Effector CD8-positive, alpha-beta T cell (primary cell): ENCODE measurements around the gene ADGRD2.

Experiments
- DNase-seq: peaks from one replicate; lab custom pipeline; 2025; lab: John Stamatoyannopoulos, UW

The ADGRD2 gene

DNA sequence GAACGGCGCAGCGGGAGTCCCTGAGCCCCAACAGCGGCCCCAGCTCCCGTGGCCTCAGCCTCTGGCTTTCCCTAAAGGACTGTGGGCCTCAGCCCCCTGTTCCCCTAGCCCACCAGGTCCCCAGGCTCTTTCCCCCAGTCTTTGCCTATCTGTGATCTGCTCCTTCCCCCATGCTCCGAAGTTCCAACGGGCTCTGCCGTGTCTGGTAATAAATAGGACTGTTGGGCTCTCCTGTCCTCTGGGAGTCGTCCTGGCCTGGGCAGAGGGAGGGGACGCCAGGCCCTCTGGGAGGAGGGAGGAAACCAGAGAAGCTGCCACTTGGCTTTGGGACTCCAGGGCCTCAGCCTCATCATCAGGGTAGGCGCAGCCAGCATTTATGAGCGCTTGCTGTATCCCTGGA lies 28.1 kb downstream of the ADGRD2 start:
- no peak for DNase-seq

DNA sequence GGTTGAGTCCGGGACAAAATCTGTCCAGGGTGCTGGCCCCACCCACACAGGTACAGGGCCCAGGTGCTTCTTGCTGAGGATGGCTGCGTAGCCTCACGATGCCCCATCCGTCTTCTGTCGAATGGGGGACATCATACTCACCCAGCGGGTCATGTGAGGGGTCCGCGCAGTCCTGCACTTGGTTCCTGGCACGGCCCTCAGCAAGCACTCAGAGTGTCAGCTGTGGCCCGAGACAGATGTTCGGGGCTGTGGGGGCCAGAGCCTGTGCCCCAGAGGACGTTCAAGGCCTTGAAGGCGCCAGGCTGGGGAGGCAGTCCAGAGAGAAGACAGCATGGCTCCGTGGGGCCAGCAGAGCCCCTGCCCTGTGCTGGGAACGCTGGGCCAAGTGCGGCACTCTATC lies 29.1 kb downstream of the ADGRD2 start:
- DNase-seq: no peak

DNA sequence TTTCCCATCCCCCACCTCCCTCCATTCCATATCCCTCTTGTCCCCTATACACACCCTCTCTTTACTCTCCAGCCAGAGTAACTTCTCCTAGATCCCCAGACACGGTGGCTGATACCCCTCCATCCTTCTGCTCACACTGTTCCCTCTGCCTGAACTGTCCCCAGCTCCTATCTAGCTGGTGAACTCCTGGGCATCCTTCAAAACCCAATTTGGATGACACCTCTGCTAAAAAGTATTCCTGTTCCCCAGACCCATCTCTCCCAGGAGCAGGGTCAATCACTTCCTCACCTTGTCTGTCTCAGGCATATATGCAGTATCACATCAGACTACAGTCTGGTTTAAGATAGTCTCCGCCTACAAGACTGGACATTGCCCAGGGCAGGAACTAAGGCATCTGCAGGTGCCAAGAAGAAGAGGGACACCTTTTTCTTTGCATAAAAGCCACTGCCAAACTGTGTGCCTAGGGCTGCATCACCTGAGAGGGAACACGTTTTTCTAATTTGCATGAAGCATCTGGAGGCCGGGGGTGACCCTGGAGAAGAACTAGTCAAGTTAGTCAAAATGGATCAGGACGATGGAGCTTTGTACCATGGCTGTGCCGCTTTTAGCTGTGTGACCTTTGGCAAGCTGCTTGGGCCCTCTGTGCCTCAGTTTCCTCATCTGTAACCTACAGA lies 29.8 kb downstream of the ADGRD2 start:
- DNase-seq: no peak

DNA sequence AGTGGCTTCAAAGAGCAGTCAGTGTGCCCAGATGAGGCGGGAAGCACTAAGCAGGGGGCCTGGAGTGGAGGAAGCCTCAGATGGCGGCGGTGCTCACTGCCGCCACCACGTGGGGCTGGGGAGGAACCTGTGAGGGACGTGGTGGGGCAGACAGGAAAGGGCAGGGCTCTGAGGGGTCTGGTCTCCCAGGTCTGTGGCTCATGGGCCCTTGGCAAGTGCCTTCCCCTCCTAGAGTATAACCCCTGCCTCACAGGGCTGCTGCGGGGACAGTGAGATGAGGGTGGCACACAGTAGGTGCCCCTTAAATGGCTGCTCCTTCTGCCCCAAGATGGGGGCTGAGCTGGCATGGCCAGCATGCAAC lies 30.4 kb downstream of the ADGRD2 start:
- DNase-seq: no peak

DNA sequence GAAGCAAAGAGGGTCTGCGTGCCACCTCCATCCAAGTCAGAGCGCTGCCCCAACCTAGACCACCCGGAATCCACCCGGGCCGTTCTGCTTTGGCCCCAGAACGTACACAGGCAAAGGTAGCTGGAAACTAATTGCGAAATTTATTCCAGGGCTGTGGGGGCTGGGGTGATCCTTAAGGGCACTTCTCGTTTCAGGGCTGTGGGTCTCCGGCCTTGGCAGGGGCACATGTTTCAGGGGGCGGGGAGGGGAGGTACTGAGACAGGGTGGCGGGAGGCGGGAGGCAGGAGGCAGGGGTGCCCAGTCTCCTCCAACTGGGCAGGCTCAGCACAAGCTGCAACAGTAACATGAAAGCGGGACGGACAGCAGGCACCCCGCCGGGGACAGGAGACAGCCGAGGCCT lies 30.9 kb downstream of the ADGRD2 start:
- no peak for DNase-seq

DNA sequence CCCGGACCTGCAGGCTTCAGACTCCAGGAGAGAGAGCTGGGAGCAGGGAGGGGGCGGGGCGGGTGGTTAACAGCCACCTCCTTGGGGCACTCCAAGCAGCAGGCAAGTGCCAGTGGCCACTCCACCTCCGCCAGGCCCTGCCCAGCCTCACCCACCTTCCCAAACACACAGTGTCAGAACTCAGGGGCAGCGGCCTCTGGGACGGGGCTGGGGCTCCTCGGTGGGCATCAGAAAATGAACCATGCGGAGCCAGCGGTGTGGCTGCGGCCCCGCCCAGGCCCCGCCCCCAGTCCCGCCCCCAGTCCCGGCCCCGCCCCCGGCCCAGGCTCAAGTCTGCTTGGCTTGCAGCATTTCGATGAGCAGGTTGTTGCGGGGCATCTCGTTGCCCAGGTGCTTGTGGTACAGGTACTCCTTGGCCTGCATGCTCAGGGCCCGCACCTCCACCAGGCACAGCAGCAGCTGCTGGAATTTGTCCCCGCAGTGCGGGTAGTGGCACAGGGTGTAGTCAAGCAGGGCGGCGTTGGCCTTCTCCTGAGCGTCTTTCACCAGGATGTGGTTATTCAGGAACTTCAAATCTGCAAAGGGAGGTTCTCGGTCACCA lies 32.3 kb downstream of the ADGRD2 start:
- no peak for DNase-seq

DNA sequence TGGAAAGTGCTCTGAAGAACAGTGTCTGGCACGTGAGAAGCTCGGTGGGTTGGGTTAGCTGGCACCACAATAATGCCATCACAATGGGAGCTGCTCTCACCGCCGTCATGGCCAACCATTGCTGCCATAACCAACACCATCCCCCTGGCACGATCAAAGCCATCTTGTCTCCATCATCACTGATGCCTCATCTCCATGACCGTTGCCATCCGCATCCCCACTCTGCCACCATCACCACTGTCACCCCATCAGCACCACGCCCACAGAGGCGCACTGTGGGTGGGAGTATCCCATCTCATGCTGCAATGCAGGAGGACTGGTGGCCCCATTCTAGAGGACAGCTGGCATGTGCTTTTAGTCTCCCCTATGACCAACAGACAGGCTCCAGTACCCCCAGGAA lies 33.2 kb downstream of the ADGRD2 start:
- no peak for DNase-seq

DNA sequence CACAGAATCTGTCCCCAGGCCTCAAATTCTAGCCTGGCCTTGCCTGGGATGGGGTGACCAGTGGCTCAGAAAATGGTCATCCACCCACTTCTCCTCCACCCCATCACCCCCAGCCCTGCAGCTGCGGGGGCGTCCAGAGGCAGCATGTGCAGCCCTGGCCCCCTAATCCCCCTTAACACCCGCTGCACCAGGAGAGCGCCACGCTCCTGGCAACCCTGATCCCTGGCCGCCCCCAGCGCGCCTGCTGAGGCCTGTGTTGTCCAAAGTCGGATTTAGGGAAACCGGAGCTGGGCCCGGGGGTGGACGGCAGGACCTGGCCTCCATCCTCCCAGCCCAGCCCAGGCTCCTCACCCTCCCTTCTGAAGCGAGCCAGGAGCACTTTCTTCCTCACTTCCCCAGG lies 35.0 kb downstream of the ADGRD2 start:
- no peak for DNase-seq

DNA sequence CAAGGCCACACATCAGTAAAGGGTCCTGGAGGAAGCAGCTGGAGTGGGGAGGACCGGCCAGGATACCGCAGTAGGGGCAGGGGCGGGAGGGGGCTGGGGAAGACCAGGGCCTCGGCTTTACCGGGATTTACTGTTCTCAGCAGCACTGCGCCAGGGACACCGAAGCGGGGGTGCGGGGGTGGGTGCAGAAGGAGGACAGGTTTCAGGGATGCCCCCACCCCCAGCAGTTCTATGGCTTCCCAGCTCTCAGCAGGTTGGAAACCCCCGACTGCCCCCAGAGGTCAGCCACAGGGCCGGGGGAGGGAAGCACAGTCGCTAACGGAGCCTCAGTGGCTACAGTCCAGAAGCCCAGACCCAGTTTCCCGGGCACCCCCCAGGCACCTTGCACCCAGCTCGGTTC lies 35.7 kb downstream of the ADGRD2 start:
- DNase-seq: no peak

DNA sequence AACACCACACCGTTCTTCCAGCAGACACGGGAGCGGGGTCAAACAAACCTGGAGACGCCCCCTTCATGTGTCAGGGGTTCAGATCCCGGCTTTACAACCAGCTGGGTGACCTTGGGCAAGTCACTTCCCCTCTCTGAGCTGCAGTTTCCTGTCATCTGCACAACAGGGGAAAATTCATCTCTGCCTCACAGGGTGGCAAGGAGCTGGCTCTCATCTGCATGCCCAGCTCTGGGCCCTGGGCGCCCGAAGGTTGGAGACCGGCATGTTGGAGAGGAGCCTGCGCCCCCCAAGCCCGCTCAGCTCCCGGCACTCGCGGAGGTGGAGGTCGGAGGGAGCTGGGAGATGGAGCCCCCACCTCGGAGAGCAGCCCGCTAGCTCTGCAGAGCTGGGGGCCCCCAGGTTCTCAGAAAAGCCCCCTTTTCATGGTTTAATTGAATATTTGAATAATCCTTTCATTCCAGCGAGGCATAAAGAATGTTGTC lies 36.6 kb downstream of the ADGRD2 start:
- no peak for DNase-seq

DNA sequence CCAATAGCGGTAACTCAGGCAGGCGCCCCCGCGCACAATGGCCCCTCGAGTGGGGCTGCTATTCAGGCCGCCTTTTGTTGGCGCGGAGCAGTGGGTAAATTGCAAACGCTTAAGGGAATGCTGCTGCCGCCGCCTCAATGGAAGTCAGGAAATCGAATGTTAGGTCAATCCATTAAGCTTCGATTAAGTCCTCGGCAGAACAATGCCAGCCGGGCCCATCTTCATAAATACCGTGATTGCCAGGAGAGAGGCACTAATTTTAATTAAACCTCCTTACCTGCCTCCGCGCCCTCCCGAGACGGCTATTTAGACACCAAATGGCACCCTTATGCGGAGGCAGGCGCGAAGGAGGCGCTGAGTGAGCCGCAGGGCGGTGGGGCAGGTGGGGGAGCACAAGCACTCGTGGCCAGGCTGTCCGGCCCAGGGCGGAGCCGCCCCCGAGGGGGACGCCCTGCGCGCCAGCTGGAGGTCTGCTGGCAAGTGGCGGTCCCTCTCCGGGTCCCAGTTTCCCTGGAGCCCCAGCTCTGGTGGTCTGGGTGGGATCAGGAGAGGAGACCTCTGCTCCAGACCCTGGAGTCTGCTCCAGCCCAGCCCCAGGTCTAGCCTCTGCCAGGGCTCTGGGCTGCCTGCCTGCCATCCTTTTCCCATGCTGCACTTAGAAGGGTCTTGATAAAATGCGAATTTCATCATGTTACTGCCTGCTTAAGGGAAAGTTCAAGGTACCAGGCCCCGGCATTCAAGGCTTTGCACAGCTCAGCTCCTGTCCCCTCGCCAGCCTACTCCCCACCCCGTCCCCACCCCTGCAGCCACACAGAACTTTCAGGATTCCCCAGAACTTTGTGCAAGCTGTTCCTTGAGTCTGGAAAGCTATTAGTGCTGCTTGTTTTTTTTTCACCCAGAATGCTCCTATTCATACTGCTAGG lies 37.3 kb downstream of the ADGRD2 start:
- no peak for DNase-seq

DNA sequence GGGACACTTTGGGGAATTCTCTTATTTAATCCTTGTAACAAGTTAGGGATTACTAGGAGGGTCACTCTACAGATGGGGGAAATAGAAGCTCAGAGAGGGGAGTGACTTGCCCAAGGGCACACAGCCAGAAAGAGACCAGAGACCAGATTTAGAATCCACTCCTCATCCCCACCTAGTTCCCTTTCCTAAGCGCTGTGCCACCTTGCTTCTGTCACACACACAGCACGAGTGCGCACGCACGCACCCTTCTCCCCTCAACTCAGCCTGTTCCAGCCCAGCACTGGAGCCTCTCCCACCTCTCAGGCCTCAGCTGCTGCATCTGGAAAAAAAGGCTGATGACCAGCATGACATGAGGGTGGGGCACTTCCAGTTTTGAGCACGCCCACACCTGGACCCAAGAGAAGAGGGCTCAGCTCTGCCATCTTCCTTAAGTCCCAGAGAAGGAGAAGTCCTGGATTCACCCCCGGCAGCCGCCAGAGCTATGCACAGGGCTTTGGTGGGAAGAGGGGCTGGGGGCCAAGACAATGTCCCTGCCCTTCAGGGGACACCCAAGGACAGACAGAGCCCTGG lies 38.5 kb downstream of the ADGRD2 start:
- no peak for DNase-seq

DNA sequence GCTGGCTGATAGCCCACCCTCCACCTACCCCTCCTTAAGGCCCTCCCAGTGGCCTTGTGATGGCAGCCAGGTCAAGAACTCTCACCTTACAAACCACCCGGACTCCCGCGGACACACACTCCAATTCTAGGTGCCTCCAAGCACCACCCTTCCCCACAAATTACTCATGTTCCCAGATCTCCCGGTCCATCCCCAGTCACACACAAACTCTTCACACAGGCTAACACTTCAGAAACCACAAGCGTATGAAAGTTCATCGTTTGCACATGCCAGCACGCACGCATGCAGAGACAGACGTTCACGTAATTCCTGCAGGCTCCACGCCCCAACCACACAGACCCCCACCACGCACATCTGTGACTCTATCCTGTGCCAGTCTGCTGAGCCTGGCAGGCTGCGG lies 39.0 kb downstream of the ADGRD2 start:
- no peak for DNase-seq

DNA sequence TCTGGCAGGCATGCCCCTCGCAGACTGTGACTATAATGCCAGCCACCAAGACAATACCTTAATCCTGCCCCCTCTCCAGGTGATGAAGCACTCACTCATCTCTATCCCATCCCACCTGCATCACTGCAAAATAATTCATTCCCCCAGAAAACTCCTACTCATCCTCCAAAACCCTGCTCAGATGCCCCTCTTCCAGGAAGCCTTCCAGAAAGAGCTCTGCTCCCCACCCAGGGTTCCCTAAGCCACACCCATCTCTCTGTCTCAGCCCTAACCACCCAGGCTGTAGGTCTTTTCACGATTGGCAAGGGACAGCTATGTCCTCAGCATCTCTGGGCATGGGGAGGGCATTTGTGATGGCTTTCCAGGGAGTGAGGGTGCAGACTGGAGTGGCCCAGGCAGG lies 39.8 kb downstream of the ADGRD2 start:
- DNase-seq: no peak

DNA sequence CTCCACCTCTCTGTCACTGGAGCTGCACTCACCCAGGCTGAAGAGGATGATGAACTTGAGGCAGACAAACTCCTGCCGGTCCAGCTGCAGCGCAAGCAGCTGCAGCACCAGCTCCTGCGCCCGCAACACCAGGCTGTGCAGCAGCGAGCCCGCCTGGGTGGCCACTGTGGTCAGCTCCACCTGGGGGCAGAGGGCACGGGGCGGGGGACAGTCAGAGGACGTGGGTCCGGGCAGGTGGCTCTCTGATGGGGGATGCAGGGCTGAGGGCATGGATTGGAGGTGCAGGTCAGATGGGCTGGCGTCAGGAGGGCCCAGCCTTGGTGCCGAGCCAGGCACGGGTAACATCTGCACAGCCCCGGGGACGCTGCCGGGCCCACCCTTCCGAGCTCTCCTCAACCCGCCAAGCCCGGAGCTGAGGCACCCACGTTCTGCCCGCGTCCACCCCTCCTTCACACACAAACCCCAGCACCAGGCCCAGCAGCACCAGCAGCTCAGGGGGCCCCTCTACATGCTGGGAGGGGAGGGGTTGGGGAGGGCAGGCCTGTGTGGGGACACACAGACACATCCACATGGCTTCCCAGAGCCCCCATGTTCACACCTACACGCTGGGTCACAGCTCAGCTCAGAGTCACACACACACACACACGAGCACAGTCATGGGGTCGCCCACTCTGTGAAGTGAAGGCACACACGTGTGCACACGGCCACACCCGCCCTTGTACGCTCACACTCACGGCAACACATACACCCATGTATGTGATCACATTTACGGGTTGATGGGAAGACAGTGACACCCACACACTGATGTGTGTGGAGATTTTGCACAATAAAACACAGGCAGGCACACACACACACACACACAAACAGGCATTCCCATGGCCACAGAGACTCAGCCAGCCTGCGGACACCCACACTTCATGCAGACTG lies 41.1 kb downstream of the ADGRD2 start:
- no peak for DNase-seq

DNA sequence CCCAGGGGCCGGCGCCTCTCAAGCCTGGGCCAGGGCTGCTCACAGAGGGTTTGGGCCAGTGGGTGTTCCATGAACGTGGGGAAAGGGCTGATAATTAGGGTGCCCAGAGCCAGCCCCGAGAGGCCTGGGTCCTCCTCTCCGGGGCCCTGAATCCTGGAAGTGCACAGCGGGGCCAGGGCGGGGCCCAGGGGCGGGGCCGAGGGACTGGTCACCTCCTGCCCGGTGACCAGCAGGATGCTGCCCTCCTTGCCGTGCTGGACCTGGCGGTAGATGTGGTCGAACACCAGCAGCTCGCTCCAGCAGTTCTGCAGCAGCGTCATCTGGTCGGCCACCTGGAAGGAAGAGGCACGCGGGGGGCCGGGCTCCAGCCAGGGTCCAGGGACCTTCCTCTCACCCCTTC lies 42.6 kb downstream of the ADGRD2 start:
- no peak for DNase-seq

DNA sequence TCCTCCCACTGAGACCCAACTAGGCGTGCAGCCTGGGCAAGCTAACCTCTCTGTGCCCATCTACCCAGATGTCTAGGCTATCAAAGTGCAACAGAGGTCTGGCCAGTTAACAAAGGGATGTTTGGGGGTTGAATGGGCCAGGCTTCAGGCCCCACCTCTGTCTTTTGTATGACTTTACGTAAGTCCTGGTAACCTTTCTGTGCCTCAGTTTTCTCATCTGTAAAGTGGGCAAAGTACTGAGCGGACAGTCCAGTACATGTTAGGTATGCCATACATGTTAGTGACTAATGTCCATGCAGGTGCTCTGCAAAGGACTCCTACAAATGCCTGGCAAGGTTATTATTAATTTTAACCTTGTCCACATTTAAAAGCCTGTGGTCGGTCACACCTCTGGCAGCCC lies 43.0 kb downstream of the ADGRD2 start:
- DNase-seq: no peak

DNA sequence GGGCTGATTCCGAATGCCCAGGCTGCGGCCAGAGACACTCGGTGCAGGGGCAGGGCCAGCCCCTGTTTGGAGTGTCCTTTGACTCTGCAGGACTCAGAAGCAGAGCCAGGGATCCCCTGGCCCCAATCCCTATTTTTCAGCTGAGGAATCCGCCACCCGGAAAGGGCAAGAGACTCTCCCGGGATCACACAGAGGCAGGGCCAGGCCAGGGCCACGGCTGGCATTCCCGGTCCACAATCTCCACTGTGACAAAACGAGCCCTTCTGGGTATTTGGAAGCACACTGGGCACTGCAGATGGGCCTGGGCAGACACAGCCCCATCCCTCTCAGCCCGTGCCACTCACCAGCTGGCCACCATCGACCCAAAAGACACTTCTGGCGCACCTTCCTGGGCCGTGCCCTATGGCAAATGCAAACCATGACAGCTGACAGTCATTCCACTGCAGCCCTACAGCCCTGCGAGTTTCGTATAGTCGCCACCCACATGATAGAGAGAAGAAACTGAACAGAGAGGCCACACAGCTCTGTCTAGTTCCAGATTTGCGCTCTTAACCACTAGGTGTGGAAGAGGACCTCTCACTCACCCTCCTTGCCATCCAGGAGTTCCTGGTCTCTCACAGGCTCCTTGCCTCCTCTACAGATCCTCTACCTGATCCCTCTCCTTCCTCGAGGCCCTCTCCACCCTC lies 43.7 kb downstream of the ADGRD2 start:
- DNase-seq: no peak

DNA sequence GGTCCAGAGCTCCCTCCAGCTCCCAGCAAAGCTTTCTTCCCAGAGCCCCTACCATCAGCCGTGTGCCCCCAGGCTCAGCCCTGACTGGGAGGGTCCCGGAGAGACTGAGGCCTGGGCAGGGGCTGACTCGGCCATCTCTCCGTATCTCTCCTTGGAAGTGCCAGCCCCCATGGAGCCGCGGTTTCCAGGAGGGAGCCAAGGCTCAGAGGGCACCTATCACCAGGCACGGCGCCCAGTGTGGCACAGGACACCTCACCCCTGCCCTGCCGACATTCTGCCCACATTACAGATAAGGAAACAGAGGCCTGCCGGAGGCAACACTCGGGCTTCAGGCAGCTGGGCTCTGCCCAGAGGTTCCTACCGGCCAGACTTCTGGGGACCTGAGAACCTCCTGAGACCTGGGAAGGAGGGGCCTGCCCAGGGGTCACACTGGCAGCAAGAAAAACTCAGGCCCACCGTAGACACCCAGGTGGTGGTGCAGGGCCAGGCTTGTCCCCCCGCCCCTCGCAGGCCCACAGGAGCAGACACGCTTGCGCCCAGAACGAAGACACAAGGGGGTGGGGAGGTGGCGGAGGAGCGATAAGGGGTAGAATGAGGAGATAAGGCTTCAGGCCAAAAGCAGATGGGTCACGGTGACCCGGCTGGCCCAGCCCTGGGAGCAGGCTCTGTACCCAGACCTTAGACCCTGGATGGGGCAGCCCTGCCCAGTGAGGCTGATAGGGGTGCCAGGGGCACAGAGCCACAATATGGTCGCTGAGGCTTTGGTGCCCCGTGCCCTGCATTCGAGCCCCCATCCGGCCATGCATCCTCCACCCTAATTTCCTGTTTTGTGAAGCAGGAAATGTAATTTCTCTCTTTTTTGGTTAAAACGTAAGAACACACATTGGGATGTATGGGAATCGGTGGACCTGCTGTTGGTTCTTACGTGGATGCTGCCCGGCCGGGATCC lies 45.1 kb downstream of the ADGRD2 start:
- DNase-seq: no peak

DNA sequence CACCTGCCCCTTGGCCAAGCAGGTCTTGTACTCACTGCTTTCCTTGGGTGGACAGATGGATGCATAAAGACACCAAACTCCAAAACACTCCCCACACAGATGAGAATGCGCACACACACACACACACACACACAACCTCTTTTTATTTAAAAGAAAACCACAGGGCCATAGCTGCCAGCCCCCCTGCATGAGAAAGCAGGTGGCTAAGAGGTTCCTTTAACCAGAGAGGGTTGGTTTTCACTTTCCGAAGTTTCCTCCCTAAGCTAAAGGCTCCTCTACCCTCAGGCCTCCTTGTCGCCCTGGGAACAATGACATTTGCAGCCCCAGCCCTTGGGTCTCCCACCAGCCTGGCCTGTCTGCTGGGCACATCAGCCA lies 45.8 kb downstream of the ADGRD2 start:
- DNase-seq: no peak
